ENCODE data around the gene DHRSX. TPM values are rescaled to one million over a fixed set of nuclear protein-coding genes. Genes with fewer than 3 reads are reported as not detected.

The DHRSX gene
- total and polyA plus RNA-seq, 10 of the 15 experiments (the other 5 are each of a cell fraction or from before 2014, with no cell fraction given): 1.7 to 39.5 (median 16.5) TPM

DNA sequence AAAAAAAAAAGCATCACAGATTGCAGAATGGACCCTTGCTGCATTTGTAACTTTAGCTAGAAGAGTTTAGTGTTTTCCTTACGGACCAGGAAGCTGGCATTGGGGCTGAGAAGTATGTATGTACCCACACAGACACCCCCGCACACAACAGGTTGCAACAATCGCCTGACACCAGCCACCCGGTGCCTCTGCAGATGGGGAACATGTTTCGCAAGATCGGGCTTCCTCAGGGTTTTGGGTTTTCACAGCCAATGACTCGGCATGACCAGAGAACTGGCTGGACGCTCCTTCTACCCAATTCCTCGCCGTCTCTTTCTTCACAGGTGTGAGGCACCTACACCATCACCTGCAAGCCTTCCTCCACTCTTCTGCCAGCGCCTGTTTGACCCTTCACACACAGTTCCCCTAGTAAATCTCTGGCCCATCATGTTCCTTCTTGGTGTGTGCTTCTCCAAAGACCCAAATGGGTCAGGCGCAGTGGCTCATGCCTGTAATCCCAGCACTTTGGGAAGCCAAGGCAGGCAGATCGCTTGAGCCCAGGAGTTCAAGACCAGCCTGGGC, 70.4 kb downstream of the DHRSX start (continued):
- TF ChIP-seq, protein P1, sequence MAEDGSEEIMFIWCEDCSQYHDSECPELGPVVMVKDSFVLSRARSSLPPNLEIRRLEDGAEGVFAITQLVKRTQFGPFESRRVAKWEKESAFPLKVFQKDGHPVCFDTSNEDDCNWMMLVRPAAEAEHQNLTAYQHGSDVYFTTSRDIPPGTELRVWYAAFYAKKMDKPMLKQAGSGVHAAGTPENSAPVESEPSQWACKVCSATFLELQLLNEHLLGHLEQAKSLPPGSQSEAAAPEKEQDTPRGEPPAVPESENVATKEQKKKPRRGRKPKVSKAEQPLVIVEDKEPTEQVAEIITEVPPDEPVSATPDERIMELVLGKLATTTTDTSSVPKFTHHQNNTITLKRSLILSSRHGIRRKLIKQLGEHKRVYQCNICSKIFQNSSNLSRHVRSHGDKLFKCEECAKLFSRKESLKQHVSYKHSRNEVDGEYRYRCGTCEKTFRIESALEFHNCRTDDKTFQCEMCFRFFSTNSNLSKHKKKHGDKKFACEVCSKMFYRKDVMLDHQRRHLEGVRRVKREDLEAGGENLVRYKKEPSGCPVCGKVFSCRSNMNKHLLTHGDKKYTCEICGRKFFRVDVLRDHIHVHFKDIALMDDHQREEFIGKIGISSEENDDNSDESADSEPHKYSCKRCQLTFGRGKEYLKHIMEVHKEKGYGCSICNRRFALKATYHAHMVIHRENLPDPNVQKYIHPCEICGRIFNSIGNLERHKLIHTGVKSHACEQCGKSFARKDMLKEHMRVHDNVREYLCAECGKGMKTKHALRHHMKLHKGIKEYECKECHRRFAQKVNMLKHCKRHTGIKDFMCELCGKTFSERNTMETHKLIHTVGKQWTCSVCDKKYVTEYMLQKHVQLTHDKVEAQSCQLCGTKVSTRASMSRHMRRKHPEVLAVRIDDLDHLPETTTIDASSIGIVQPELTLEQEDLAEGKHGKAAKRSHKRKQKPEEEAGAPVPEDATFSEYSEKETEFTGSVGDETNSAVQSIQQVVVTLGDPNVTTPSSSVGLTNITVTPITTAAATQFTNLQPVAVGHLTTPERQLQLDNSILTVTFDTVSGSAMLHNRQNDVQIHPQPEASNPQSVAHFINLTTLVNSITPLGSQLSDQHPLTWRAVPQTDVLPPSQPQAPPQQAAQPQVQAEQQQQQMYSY (CRISPR knock-in tag; IDR thresholded peaks at IDR 0.05): no peak
- TF ChIP-seq NBN (IDR thresholded peaks at IDR 0.05) (no peak), SPI1 (IDR thresholded peaks at IDR 0.05; ENCODE audit: borderline replicate concordance, insufficient read depth, low read depth, low read length) (no peak), EGR1 (IDR thresholded peaks at IDR 0.05; ENCODE audit: borderline replicate concordance in 1 of 2, low read depth in 2 of 2, low read length in 2 of 2) (no peak)

DNA sequence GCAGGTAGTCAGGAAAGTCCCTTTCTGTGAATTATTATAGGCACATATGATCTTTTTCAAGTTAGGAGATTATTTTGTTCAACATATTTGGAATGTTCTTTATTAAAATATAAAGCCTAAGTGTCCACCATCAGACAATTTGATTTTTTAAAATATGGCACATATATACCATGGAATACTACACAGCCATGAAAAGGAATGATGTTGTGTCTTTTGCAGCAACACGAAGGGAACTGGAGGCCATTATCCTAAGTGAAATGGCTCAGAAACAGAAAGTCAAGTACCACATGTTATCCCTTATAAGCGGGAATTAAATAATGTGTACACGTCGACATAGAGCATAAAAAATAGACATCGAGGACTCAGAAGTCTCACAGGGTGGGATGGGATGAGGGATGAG, 73.0 kb downstream of the DHRSX start:
- in situ Hi-C loops (cut with MboI): no loop called here
- POLR2A ChIA-PET: no interaction called here
- Histone ChIP-seq H3K36me3 (ENCODE audit: control insufficient read depth in 2 of 2, insufficient read depth in 2 of 2, low read length in 1 of 2) (peaks cover 0 to 6% of the 10 kb centered on the region in 2 experiments; a peak in 2 of 4 replicates), H3K4me2 (ENCODE audit: control insufficient read depth, insufficient read depth) (no peak overlapping the region), H3K4me1 (ENCODE audit: control insufficient read depth, insufficient read depth, low read length) (no peaks in the 10 kb centered on the region), H3K79me2 (ENCODE audit: control insufficient read depth, insufficient read depth, low read length) (no peaks in the 10 kb centered on the region), H4K20me1 (ENCODE audit: control insufficient read depth, insufficient read depth) (no peaks in the 10 kb centered on the region), H3K27ac (ENCODE audit: control insufficient read depth, insufficient read depth) (no peak overlapping the region), H2AFZ (ENCODE audit: control insufficient read depth, low read depth, low read length) (no peak overlapping the region), H3K9me3 (replicated peaks; ENCODE audit: control insufficient read depth, insufficient read depth, low read length) (peaks cover 2% of the 10 kb centered on the region; the same call in 2 of the 3 replicates), H3K27me3 (replicated peaks in 1 of 2; ENCODE audit: control insufficient read depth in 2 of 2, insufficient read depth in 2 of 2, low read length in 1 of 2) (no peaks in the 10 kb centered on the region), H3K4me3 (no peak overlapping the region), H3K9ac (ENCODE audit: control insufficient read depth, insufficient read depth, low read length) (no peak overlapping the region)
- CTCF ChIA-PET: no interaction called here
- WGBS (ENCODE audit: insufficient coverage, insufficient replicate concordance, low lambda C conversion rate, missing lambda C conversion rate): 93% methylated on average over 5 of the region's 5 CpGs
- intact Hi-C loops (cut with micrococcal nuclease; ENCODE audit: unreplicated experiment): no loop called here
- ATAC-seq (no peak), DNase-seq (ENCODE audit: low read depth, low spot score) (no peak), FAIRE-seq (peak; percentile 47)
- SMC1A ChIA-PET (ENCODE audit: uncharacterized antibody, unreplicated experiment): no interaction called here
- TF ChIP-seq, protein P2, sequence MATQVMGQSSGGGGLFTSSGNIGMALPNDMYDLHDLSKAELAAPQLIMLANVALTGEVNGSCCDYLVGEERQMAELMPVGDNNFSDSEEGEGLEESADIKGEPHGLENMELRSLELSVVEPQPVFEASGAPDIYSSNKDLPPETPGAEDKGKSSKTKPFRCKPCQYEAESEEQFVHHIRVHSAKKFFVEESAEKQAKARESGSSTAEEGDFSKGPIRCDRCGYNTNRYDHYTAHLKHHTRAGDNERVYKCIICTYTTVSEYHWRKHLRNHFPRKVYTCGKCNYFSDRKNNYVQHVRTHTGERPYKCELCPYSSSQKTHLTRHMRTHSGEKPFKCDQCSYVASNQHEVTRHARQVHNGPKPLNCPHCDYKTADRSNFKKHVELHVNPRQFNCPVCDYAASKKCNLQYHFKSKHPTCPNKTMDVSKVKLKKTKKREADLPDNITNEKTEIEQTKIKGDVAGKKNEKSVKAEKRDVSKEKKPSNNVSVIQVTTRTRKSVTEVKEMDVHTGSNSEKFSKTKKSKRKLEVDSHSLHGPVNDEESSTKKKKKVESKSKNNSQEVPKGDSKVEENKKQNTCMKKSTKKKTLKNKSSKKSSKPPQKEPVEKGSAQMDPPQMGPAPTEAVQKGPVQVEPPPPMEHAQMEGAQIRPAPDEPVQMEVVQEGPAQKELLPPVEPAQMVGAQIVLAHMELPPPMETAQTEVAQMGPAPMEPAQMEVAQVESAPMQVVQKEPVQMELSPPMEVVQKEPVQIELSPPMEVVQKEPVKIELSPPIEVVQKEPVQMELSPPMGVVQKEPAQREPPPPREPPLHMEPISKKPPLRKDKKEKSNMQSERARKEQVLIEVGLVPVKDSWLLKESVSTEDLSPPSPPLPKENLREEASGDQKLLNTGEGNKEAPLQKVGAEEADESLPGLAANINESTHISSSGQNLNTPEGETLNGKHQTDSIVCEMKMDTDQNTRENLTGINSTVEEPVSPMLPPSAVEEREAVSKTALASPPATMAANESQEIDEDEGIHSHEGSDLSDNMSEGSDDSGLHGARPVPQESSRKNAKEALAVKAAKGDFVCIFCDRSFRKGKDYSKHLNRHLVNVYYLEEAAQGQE (IDR thresholded peaks at IDR 0.05; ENCODE audit: low read depth, low read length): no peak
- RAD21 ChIA-PET (ENCODE audit: unreplicated experiment): no interaction called here
- BruUV-seq (replicated peaks): no TSS peak
